A549 treated with Mapracorat at 1 μM for 4 hours (cell line): ENCODE results near the gene KIRREL2. TPM values are rescaled to one million over a fixed set of nuclear protein-coding genes. Genes with fewer than 3 reads are reported as not detected.

Source experiments
- total RNA-seq: library from RNA; stranded (reverse); fragments of 200-300 nt; extraction: Qiagen RNA extraction; gene quantifications from 5 replicates; pipeline ENCODE4 v1.2.3, GENCODE V29; 2022

The KIRREL2 gene
- total RNA-seq: 0.42 to 0.60 TPM (median 0.55 TPM) in 5 replicates

DNA sequence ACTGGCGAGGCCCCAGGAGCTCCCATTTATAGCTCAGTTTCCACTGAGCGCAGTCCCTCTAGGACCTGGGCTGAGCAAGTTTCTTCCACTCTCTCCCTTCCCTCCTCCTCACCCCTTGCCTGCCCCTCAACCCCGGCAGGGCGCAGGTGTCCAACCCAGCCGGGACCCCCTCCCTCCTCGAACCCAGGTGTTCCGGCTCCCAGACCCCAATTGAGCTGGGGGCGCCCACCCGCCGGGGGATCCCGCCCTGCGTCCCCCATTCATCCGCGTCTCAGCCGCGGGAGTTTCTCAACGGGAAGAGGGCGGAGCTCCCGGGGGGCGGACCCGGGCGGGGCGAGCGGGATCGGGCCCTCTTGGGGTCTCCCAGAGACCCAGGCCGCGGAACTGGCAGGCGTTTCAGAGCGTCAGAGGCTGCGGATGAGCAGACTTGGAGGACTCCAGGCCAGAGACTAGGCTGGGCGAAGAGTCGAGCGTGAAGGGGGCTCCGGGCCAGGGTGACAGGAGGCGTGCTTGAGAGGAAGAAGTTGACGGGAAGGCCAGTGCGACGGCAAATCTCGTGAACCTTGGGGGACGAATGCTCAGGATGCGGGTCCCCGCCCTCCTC, at the start of gene KIRREL2:
TSS of gene KIRREL2 (plus strand) at position 366 of the 604 bp plus-strand sequence. CDS start at position 575, 209 bp downstream.

DNA sequence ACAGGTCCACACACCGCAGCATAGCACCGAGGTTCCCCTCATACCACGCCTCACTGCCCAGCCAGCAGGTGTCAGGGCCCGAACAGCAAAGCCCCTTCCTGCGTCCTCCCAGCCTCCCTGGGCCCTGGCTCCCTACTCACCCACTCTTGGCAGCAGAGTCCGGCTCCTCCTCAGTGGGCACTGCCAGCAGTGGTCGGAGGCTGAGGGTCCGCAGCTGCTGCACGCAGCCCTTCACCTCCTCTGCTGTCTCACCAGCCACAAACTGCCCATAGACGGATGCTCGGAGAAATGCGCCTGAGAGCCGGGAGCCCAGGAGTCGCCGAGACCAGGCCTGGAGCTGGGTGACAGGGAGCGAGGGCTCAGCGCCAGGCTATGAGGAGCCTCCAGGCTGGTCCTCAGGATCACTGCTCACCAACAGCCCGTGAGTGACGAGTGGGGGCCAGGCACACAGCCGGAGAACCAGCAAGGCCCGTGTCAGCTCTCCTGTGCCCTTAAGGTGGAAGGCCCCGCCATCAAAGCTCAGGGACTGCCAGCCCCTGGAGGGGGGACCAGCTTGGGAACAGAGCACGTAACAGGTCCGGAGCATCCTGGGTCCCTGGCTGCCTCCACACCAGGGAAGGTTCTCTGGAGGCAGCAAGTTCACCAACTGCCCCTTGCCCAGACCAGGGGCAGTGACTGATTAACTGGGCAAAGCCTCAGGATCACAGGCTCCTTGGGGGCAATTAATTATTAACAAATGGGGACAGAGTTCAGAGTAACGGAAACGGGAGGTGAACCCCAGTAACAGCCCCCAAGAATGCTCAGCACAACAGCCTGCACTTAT, 44.3 kb upstream of the KIRREL2 start, which contains the start of gene PRODH2:
TSS of gene PRODH2 (minus strand) at position 626 of the 823 bp plus-strand sequence. CDS start at position 586, 40 bp downstream.

DNA sequence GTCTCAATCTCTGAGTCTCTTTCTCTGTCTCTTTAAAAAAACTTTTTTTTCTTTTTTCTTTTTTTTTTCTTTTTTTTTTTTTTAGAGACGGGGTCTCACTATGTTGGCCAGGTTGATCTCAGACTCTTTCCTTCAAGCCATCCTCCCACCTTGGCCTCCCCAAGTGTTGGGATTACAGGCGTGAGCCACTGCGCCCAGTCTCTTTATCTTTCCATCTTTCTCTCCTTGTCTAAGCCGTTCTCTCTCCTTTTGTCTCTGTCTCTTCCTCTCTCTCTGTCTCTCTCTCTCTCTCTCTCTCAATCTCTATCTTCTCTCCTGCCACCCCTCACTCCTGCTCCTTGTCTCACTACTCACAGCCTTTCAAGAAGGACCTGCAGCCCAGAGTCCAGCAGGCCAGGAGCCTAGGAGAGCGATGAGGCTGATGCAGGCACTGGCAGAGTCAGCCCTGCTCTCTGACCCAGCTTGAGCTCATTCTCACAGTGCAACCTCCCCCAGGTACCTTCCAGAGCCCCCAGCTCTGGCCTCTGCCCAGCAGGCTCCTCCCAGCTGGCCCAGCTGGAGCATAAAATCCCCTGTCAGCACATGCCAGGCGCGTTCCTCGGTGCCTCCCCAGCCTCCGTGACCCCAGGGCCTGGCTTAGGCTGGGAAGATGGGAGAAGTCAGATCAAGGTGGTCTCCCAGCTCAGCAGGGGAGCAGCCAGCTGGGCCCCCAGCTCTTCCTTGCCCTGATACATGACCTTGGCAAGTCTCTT, 4.5 kb upstream of the KIRREL2 start, which contains the start of gene NPHS1:
TSS of gene NPHS1 (minus strand) at position 476 of the 752 bp plus-strand sequence. CDS start 667 bp downstream, outside the sequence.

DNA sequence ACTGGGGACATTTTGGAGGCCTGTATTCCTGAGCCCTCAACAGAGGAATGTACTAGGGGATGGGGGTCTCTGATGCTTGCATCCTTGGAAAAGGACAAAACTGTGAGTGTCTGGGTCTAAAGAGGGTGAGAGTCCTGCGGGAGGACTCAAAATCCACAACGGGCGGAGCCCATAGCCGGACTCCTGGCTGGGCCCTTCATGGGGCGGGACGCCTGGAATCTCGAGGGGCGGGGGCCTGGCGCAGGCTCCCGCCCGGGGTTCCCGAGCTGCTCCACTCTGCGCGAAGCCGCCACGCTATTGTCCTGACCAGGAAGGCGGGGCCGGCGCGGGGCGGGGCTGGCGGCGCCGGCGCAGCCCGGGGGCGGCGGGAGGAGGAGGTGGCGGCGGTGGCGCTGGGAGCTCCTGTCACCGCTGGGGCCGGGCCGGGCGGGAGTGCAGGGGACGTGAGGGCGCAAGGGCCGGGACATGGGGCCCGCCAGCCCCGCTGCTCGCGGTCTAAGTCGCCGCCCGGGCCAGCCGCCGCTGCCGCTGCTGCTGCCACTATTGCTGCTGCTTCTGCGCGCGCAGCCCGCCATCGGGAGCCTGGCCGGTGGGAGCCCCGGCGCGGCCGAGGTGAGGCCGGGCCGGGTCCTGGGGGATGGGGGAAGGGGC, 11.6 kb downstream of the KIRREL2 start, which contains the start of gene APLP1:
TSS of gene APLP1 (plus strand) at position 403 of the 651 bp plus-strand sequence. CDS start at position 466, 63 bp downstream.

DNA sequence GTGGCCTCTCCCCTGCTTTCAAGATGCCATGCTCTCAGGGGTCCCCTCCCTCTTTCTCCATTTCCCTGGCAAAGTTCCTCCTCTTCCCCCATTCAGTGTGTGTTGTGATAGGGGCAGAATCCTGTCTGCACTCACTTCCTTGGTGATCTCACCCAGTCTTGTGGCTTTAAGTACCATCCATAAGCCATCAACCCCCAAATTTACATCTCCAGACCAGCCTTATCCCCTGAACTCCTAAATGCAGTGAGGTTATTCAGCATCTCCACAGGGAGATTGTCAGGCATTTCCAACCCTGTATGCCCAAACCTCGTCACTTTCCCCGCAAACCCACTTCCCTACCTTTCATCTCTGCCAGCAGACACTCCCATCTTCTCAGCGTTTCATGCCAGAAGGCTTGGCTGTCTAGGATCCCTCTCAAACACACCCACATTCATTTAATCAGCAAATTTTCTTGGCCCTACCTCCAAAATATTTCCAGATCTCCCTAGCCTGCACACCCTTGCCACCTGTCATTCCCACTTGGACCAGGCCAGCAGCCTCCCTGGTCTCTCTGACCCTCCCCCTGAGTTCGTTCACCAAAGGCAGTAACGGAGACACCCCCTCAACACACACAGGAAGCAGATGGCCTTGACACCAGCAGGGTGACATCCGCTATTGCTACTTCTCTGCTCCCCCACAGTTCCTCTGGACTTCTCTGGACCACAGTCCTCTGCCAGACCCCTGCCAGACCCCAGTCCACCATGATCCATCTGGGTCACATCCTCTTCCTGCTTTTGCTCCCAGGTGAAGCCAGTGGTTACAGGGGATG, 45.3 kb downstream of the KIRREL2 start, which contains the start of gene HCST:
TSS of gene HCST (plus strand) at position 676 of the 808 bp plus-strand sequence. CDS start at position 741, 65 bp downstream.

DNA sequence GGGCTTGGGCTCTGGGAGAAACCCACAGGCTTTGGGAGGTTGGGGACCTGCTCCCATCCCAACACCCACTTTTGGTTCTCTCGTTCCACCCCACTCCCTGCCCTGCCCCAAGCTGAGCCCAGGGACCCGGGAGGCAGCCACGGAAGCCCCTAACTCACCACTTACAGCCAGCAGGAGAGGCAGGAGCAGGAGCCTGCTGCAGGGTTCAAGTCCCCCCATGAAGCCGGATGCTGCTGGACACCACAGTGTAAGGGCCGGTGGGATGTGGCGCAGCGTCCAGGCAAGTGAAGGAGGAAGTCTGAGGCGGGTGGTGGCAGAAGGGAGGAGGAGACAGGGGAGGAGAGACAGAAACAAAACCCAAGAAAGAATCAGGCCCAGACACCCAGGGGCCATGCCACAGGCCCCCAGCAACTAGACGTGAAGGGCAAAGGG, 51.3 kb downstream of the KIRREL2 start, which contains the start of gene TYROBP:
TSS of gene TYROBP (minus strand) at position 286 of the 432 bp plus-strand sequence. CDS start at position 219, 67 bp downstream.

Other genes with a start within 250 kb of the KIRREL2 start
- gene HAUS5, start 244.2 kb upstream of the KIRREL2 start, total RNA-seq: 11.3 to 18.9 TPM (median 15.0 TPM) in 5 replicates
- gene RBM42, start 227.9 kb upstream of the KIRREL2 start, total RNA-seq: 148 to 214 TPM (median 206 TPM) in 5 replicates
- gene ETV2, start 215.2 kb upstream of the KIRREL2 start, total RNA-seq: 1.7 to 3.1 TPM (median 2.9 TPM) in 5 replicates
- gene COX6B1, start 208.6 kb upstream of the KIRREL2 start, total RNA-seq: 1,323 to 1,675 TPM (median 1,366 TPM) in 5 replicates
- gene UPK1A, start 190.4 kb upstream of the KIRREL2 start, total RNA-seq: 0.72 to 1.1 TPM (median 0.94 TPM) in 5 replicates
- not detected in 5 replicates for gene ZBTB32, start 152.4 kb upstream of the KIRREL2 start, total RNA-seq
- gene KMT2B, start 138.9 kb upstream of the KIRREL2 start, total RNA-seq: 46.2 to 63.6 TPM (median 56.5 TPM) in 5 replicates
- gene IGFLR1, start 114.5 kb upstream of the KIRREL2 start, total RNA-seq: 10.2 to 14.6 TPM (median 11.8 TPM) in 5 replicates
- gene U2AF1L4, start 111.5 kb upstream of the KIRREL2 start, total RNA-seq: 24.6 to 30.2 TPM (median 25.0 TPM) in 5 replicates
- 288 to 310 TPM (median 290 TPM) in 5 replicates for gene PSENEN, start 111.3 kb upstream of the KIRREL2 start, total RNA-seq
- 20.3 to 28.5 TPM (median 22.0 TPM) in 5 replicates for gene LIN37, start 108.3 kb upstream of the KIRREL2 start, total RNA-seq
- gene HSPB6, start 99.9 kb upstream of the KIRREL2 start, total RNA-seq: 0.12 to 0.28 TPM (median 0.19 TPM) in 3 of 5 replicates, not detected in the others
- 24.6 to 30.3 TPM (median 28.2 TPM) in 5 replicates for gene PROSER3, start 98.7 kb upstream of the KIRREL2 start, total RNA-seq
- 3.9 to 9.3 TPM (median 7.6 TPM) in 5 replicates for gene ARHGAP33, start 81.3 kb upstream of the KIRREL2 start, total RNA-seq
- 0.16 to 0.53 TPM (median 0.34 TPM) in 5 replicates for gene PRODH2, start 44.1 kb upstream of the KIRREL2 start, total RNA-seq
- 0.27 to 0.75 TPM (median 0.56 TPM) in 5 replicates for gene NPHS1, start 4.4 kb upstream of the KIRREL2 start, total RNA-seq
- 73.4 to 99.4 TPM (median 94.1 TPM) in 5 replicates for gene APLP1, start 11.7 kb downstream of the KIRREL2 start, total RNA-seq
- gene NFKBID, start 43.6 kb downstream of the KIRREL2 start, total RNA-seq: 5.5 to 7.7 TPM (median 6.2 TPM) in 5 replicates
- 0.30 to 0.45 TPM (median 0.35 TPM) in 5 replicates for gene HCST, start 45.6 kb downstream of the KIRREL2 start, total RNA-seq
- gene TYROBP, start 51.4 kb downstream of the KIRREL2 start, total RNA-seq: not detected in 5 replicates
- 12.9 to 23.3 TPM (median 21.0 TPM) in 5 replicates for gene LRFN3, start 79.5 kb downstream of the KIRREL2 start, total RNA-seq
- gene SDHAF1, start 138.3 kb downstream of the KIRREL2 start, total RNA-seq: 28.4 to 51.5 TPM (median 47.8 TPM) in 5 replicates
- gene SYNE4, start 151.9 kb downstream of the KIRREL2 start, total RNA-seq: 0.11 to 0.28 TPM (median 0.15 TPM) in 5 replicates
- 21.2 to 31.5 TPM (median 22.9 TPM) in 5 replicates for gene ALKBH6, start 157.3 kb downstream of the KIRREL2 start, total RNA-seq
- gene CLIP3, start 176.0 kb downstream of the KIRREL2 start, total RNA-seq: 0.72 to 1.3 TPM (median 0.84 TPM) in 5 replicates
- 4.9 to 8.1 TPM (median 6.5 TPM) in 5 replicates for gene THAP8, start 197.4 kb downstream of the KIRREL2 start, total RNA-seq
- gene WDR62, start 198.0 kb downstream of the KIRREL2 start, total RNA-seq: 19.3 to 30.3 TPM (median 26.1 TPM) in 5 replicates